Thyroid gland (tissue), 4 donors: ENCODE results near the gene ARHGAP8.

Experiments
- CTCF ChIP-seq, 6 experiments: fragments of 200-600 bp in 3 of 6; fragments of 450-650 bp in 3 of 6; sonication (generic) in 3 of 6; IDR thresholded peaks; one replicate each; pipeline ENCODE4 v1.5.1; 2016 to 2019; ENCODE audit warnings: antibody characterized with exemption in 6 of 6, mild to moderate bottlenecking in 2 of 6, inconsistent platforms in 1 of 6, moderate library complexity in 1 of 6
- POLR2A ChIP-seq, 2 donors: fragments of 450-650 bp; IDR thresholded peaks; one replicate each; pipeline ENCODE4 v1.6.1; 2017; ENCODE audit warnings: antibody characterized with exemption in 2 of 2, mild to moderate bottlenecking in 2 of 2, moderate library complexity in 1 of 2

- TF ChIP-seq POLR2A (IDR thresholded peaks at IDR 0.05): no peak
- TF ChIP-seq CTCF (IDR thresholded peaks at IDR 0.05): no peak
Measured at GRCh38 chr22:44741929-44742328, 10.4 kb upstream of the ARHGAP8 start.
